Measurements from ENCODE around the gene ABCD3. TPM values are rescaled to one million over a fixed set of nuclear protein-coding genes. Genes with fewer than 3 reads are reported as not detected.

Gene ABCD3
- total and polyA plus RNA-seq, 2 of the 13 experiments (the other 11 are each of a cell fraction or from before 2014, with no cell fraction given), result 27.5 to 166 TPM

GRCh38 chr1:94501935-94502334, 83.7 kb downstream of the ABCD3 start:
- Histone ChIP-seq H2AFZ (ENCODE audit: low read length) (no peak overlapping the region), H3K4me2 (ENCODE audit: low read depth, low read length) (no peak overlapping the region), H3K27me3 (ENCODE audit: control insufficient read depth in 1 of 2, insufficient read depth in 2 of 2, low read length in 2 of 2) (no peaks in the 10 kb centered on the region; a peak in 1 of 5 replicates), H3K79me2 (ENCODE audit: insufficient read depth, low read length) (no peaks in the 10 kb centered on the region), H3K9ac (ENCODE audit: insufficient read depth, low read depth, low read length) (no peak overlapping the region), H3K36me3 (replicated peaks in 1 of 2; ENCODE audit: control insufficient read depth in 1 of 2, insufficient read depth in 2 of 2, low read length in 2 of 2) (peaks cover 7 to 66% of the 10 kb centered on the region in 2 experiments), H3K4me1 (ENCODE audit: insufficient read depth, low read length) (no peaks in the 10 kb centered on the region), H4K20me1 (ENCODE audit: insufficient read depth, low read length) (no peaks in the 10 kb centered on the region), H3K4me3 (replicated peaks in 1 of 3; ENCODE audit: insufficient read depth in 1 of 3, low read depth in 2 of 3, low read length in 3 of 3) (no peak overlapping the region), H3K9me3 (ENCODE audit: low read length) (no peaks in the 10 kb centered on the region), H3K27ac (ENCODE audit: extremely low read length, insufficient read depth, low read length) (no peak overlapping the region)
- ATAC-seq (no peak), FAIRE-seq (no peak), DNase-seq (ENCODE audit: low spot score) (no peak)
- in situ Hi-C loops (cut with HindIII; ENCODE audit: extremely low pct_ligation_motif_present, low pct_unique_long_range_greater_than_20kb) (no loop called here), intact Hi-C loops (cut with micrococcal nuclease; ENCODE audit: unreplicated experiment) (no loop called here)
- BruUV-seq (replicated peaks), result no TSS peak
- WGBS (ENCODE audit: low lambda C conversion rate), result 95% methylated on average over 4 of the region's 4 CpGs
- POLR2A ChIA-PET, result no interaction called here
- CTCF ChIA-PET (ENCODE audit: low intra/inter-chr PET ratio, low total read pairs), result no interaction called here
- TF ChIP-seq, protein P1, sequence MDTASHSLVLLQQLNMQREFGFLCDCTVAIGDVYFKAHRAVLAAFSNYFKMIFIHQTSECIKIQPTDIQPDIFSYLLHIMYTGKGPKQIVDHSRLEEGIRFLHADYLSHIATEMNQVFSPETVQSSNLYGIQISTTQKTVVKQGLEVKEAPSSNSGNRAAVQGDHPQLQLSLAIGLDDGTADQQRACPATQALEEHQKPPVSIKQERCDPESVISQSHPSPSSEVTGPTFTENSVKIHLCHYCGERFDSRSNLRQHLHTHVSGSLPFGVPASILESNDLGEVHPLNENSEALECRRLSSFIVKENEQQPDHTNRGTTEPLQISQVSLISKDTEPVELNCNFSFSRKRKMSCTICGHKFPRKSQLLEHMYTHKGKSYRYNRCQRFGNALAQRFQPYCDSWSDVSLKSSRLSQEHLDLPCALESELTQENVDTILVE (CRISPR knock-in tag; IDR thresholded peaks at IDR 0.05), result no peak
- TF ChIP-seq, protein P2, sequence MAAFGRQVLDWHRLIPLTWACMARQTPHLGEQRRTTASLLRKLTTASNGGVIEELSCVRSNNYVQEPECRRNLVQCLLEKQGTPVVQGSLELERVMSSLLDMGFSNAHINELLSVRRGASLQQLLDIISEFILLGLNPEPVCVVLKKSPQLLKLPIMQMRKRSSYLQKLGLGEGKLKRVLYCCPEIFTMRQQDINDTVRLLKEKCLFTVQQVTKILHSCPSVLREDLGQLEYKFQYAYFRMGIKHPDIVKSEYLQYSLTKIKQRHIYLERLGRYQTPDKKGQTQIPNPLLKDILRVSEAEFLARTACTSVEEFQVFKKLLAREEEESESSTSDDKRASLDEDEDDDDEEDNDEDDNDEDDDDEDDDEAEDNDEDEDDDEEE (CRISPR knock-in tag; IDR thresholded peaks at IDR 0.05), result no peak
- TF ChIP-seq HIC2 (CRISPR knock-in tag; IDR thresholded peaks at IDR 0.05; ENCODE audit: low read depth), result no peak
- no peak for TF ChIP-seq ARID2 (CRISPR knock-in tag; IDR thresholded peaks at IDR 0.05; ENCODE audit: borderline replicate concordance)
- no peak for TF ChIP-seq ZNF746 (CRISPR knock-in tag; IDR thresholded peaks at IDR 0.05)
- no peak for TF ChIP-seq SP5 (CRISPR knock-in tag; IDR thresholded peaks at IDR 0.05; ENCODE audit: borderline replicate concordance, low read depth)
- no peak for TF ChIP-seq DMAP1 (CRISPR knock-in tag; IDR thresholded peaks at IDR 0.05)
- no peak for TF ChIP-seq ZFX (CRISPR knock-in tag; IDR thresholded peaks at IDR 0.05; ENCODE audit: low read depth)
- TF ChIP-seq ZNF564 (CRISPR knock-in tag; IDR thresholded peaks at IDR 0.05), result no peak
- TF ChIP-seq BCL6 (CRISPR knock-in tag; IDR thresholded peaks at IDR 0.05), result no peak
- TF ChIP-seq IKZF5 (CRISPR knock-in tag; IDR thresholded peaks at IDR 0.05), result no peak
- TF ChIP-seq SAFB2 (CRISPR knock-in tag; IDR thresholded peaks at IDR 0.05; ENCODE audit: borderline replicate concordance, low read depth), result no peak
- TF ChIP-seq ELF4 (CRISPR knock-in tag; IDR thresholded peaks at IDR 0.05; ENCODE audit: borderline replicate concordance), result no peak
- no peak for TF ChIP-seq CERS6 (CRISPR knock-in tag; IDR thresholded peaks at IDR 0.05)
- no peak for TF ChIP-seq IRF9 (CRISPR knock-in tag; IDR thresholded peaks at IDR 0.05; ENCODE audit: borderline replicate concordance)
- TF ChIP-seq TFDP1 (CRISPR knock-in tag; IDR thresholded peaks at IDR 0.05; ENCODE audit: borderline replicate concordance), result no peak

All from HepG2 (cell line).